ENCODE data around the gene SIAE.

The SIAE gene

GRCh38 chr11:124662106-124662505, 11.4 kb downstream of the SIAE start:
- no peak for DNase-seq

GRCh38 chr11:124661553-124661952, 12.0 kb downstream of the SIAE start:
- no peak for DNase-seq

- DNase-seq, result no peak
Measured at GRCh38 chr11:124658986-124659385, 14.6 kb downstream of the SIAE start.

GRCh38 chr11:124658501-124658900, 15.0 kb downstream of the SIAE start:
- DNase-seq, result no peak

GRCh38 chr11:124657904-124658303, 15.6 kb downstream of the SIAE start:
- no peak for DNase-seq

- DNase-seq, result peak; percentile 87
Measured at GRCh38 chr11:124656774-124657630, 16.5 kb downstream of the SIAE start.

GRCh38 chr11:124648610-124649009, 24.9 kb downstream of the SIAE start:
- DNase-seq, result no peak

GRCh38 chr11:124646148-124646547, 27.4 kb downstream of the SIAE start:
- DNase-seq, result no peak

- DNase-seq, result peak; percentile 57
Measured at GRCh38 chr11:124644426-124645280, 28.9 kb downstream of the SIAE start.

GRCh38 chr11:124643605-124644425, 29.7 kb downstream of the SIAE start:
- DNase-seq, result no peak

GRCh38 chr11:124643042-124643604, 30.4 kb downstream of the SIAE start:
- DNase-seq, result no peak

GRCh38 chr11:124642628-124643027, 30.9 kb downstream of the SIAE start:
- DNase-seq, result no peak

GRCh38 chr11:124640666-124641065, 32.9 kb downstream of the SIAE start:
- DNase-seq, result no peak

GRCh38 chr11:124639186-124639585, 34.4 kb downstream of the SIAE start:
- no peak for DNase-seq

GRCh38 chr11:124638500-124638899, 35.0 kb downstream of the SIAE start:
- DNase-seq, result no peak

GRCh38 chr11:124635932-124636331, 37.6 kb downstream of the SIAE start:
- no peak for DNase-seq

GRCh38 chr11:124633355-124633754, 40.2 kb downstream of the SIAE start:
- DNase-seq, result no peak

GRCh38 chr11:124629961-124630360, 43.6 kb downstream of the SIAE start:
- no peak for DNase-seq

GRCh38 chr11:124627546-124627945, 46.0 kb downstream of the SIAE start:
- no peak for DNase-seq

GRCh38 chr11:124625504-124626168, 47.9 kb downstream of the SIAE start:
- no peak for DNase-seq

GRCh38 chr11:124623861-124624525, 49.5 kb downstream of the SIAE start:
- no peak for DNase-seq

Measured in DMS79 (cell line).